CD4-positive, alpha-beta T cell (primary cell): ENCODE measurements around the gene BTRC. TPM values are rescaled to one million over a fixed set of nuclear protein-coding genes. Genes with fewer than 3 reads are reported as not detected.

ENCODE experiments used
- ATAC-seq: fragments of 200-7000 bp; cut with Tn5 transposase; one replicate; pipeline ENCODE4 v1.10.0; 2022; ENCODE audit warnings: mild to moderate bottlenecking; ENCODE audit not compliant: poor library complexity
- CTCF ChIA-PET: fragments of 350-600 bp; sonication (Branson Sonifier 250); formaldehyde crosslinking; loops from one replicate; lab custom pipeline; 2021; ENCODE audit warnings: antibody characterized with exemption, inconsistent platforms; lab: Charles Lee
- POLR2A ChIA-PET: fragments of 350-600 bp; sonication (Branson Sonifier 250); formaldehyde crosslinking; loops from one replicate; lab custom pipeline; 2021; ENCODE audit warnings: antibody characterized with exemption, inconsistent platforms; lab: Charles Lee
- DNase-seq, 14 experiments: peaks; one replicate each; pipeline ENCODE4 v3.0.0-alpha.2; 2013 to 2020; ENCODE audit warnings: mixed read lengths in 2 of 14
- H3K27ac ChIP-seq, 2 donors: one replicate each; pipeline versions ENCODE4 v1.5.1 to v1.7.0; 2013; ENCODE audit warnings: low read length in 2 of 2, low read depth in 1 of 2, mild to moderate bottlenecking in 1 of 2
- H3K27me3 ChIP-seq, 2 experiments: 1 replicate in 1 of 2; 2 replicates in 1 of 2; pipeline versions ENCODE4 v1.6.1 to v1.7.0; 2013; ENCODE audit warnings: low read length in 2 of 2, control low read depth in 1 of 2, mild to moderate bottlenecking in 1 of 2, moderate library complexity in 1 of 2; ENCODE audit not compliant: insufficient read depth in 2 of 2, control insufficient read depth in 1 of 2
- H3K36me3 ChIP-seq: one replicate; pipeline ENCODE4 v1.6.1; 2013; ENCODE audit warnings: low read length, control low read depth; ENCODE audit not compliant: insufficient read depth
- H3K4me1 ChIP-seq: one replicate; pipeline ENCODE4 v1.6.1; 2013; ENCODE audit warnings: low read length, control low read depth; ENCODE audit not compliant: insufficient read depth
- H3K4me3 ChIP-seq: one replicate; pipeline ENCODE4 v1.5.1; 2013; ENCODE audit warnings: mild to moderate bottlenecking, low read length, moderate library complexity
- H3K9me3 ChIP-seq, 2 experiments: 1 replicate in 1 of 2; 2 replicates in 1 of 2; pipeline versions ENCODE4 v1.6.1 to v1.7.0; 2013; ENCODE audit warnings: low read length in 2 of 2, mild to moderate bottlenecking in 2 of 2, control low read depth in 1 of 2, moderate library complexity in 1 of 2; ENCODE audit not compliant: control insufficient read depth in 1 of 2, insufficient read depth in 1 of 2
- H3K27ac Mint-ChIP-seq: one replicate; pipeline ENCODE4 v1.8.0; 2020; ENCODE audit warnings: mixed read lengths
- H3K27me3 Mint-ChIP-seq: one replicate; pipeline ENCODE4 v1.8.0; 2021; ENCODE audit warnings: mixed read lengths
- H3K36me3 Mint-ChIP-seq: one replicate; pipeline ENCODE4 v1.8.0; 2021; ENCODE audit warnings: low read depth, mixed read lengths
- H3K4me1 Mint-ChIP-seq: one replicate; pipeline ENCODE4 v1.8.0; 2021; ENCODE audit warnings: low read depth, mixed read lengths
- H3K4me3 Mint-ChIP-seq: one replicate; pipeline ENCODE4 v1.8.0; 2020; ENCODE audit warnings: mild to moderate bottlenecking, mixed read lengths
- H3K9me3 Mint-ChIP-seq: one replicate; pipeline ENCODE4 v1.8.0; 2020; ENCODE audit warnings: mixed read lengths
- intact Hi-C, 2 experiments: fragments of 100-400 bp; cut with DNase I in 1 of 2; cut with micrococcal nuclease in 1 of 2; formaldehyde crosslinking; loops; one replicate each; pipeline versions ENCODE4 v1.15.1 to v1.9.0; 2023 to 2025; cut with DNase I, micrococcal nuclease
- total RNA-seq, 174 experiments: library from RNA in 2 of 174; stranded (reverse) in 2 of 174; gene quantifications; one replicate each; pipeline ENCODE4 v1.2.3 and lab custom pipeline; 2021 to 2026
- TF ChIP-seq, protein P1 (sequence below): fragments of 200-600 bp; IDR thresholded peaks from one replicate; pipeline ENCODE4 v1.8.0; 2022; ENCODE audit warnings: antibody characterized with exemption, mild to moderate bottlenecking

BTRC gene
- total RNA-seq, 2 experiments from 2014 or later: 13.1 to 13.2 TPM

DNA sequence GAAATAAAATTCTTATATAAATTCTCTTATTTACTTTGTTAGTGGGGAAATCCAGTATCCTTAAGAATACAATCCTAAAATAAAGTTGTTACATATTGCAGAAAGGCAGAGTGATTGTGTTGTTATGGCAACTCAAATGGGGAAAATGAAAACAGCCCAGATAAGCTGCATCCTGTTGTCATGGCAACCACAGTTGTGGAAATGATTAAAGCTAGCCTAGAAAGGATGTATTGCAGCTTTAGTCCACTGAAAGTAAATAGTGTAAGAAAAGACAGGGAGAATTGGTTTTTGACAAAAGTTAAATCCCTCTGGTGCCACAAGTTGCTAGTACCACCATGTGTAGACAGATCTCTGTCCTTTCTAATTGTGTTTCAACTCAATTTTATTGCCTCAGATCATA is 43.2 kb downstream of the BTRC start:
- DNase-seq: peak in 8 of 14 experiments; percentile 7 to 85 (median 32)
- Mint-ChIP-seq H3K36me3 (peaks cover 9% of the 10 kb centered on the region), H3K9me3 (no peaks in the 10 kb centered on the region), H3K4me3 (no peak overlapping the region), H3K27me3 (no peaks in the 10 kb centered on the region), H3K4me1 (peaks cover 52% of the 10 kb centered on the region), H3K27ac (peak overlapping the region; percentile 46)
- ATAC-seq: peak; percentile 83
- TF ChIP-seq, protein P1, sequence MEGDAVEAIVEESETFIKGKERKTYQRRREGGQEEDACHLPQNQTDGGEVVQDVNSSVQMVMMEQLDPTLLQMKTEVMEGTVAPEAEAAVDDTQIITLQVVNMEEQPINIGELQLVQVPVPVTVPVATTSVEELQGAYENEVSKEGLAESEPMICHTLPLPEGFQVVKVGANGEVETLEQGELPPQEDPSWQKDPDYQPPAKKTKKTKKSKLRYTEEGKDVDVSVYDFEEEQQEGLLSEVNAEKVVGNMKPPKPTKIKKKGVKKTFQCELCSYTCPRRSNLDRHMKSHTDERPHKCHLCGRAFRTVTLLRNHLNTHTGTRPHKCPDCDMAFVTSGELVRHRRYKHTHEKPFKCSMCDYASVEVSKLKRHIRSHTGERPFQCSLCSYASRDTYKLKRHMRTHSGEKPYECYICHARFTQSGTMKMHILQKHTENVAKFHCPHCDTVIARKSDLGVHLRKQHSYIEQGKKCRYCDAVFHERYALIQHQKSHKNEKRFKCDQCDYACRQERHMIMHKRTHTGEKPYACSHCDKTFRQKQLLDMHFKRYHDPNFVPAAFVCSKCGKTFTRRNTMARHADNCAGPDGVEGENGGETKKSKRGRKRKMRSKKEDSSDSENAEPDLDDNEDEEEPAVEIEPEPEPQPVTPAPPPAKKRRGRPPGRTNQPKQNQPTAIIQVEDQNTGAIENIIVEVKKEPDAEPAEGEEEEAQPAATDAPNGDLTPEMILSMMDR: no peak
- H3K4me1 ChIP-seq: peaks cover 8% of the 10 kb centered on the region
- no peaks in the 10 kb centered on the region for H3K9me3 ChIP-seq
- no peaks in the 10 kb centered on the region for H3K27me3 ChIP-seq
- no peak overlapping the region for H3K27ac ChIP-seq
- CTCF ChIA-PET: interaction anchor here (0.8 to 1.0 kb wide), 2 partner anchors 34 to 45 kb away, joined by 3 read pairs; no protein-coding TSS in a partner anchor
- H3K4me3 ChIP-seq: no peak overlapping the region
- POLR2A ChIA-PET: no interaction called here
- intact Hi-C loops: loop anchor here (2.0 to 10.0 kb wide), 2 partner anchors 44 to 58 kb away; no protein-coding TSS in a partner anchor
- H3K36me3 ChIP-seq: no peaks in the 10 kb centered on the region

DNA sequence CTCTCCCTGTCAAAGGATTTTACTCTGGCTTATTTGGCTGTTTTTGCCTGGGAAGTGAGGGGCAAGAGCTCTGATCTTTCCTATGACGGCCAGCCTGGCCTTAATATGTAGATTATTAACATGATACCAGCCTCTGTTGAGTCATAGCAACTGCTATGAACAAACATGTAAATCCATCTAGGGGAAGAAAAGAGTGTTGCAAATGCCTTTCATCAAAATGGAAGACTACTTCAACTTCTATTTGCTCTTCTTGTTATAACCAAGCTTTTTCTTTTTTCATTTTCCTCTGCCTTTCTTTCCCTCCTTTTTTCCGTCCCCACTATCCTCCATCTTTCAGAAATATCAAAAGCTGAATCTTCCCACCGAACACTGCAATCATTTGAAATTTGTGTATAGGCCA is 46.6 kb downstream of the BTRC start:
- intact Hi-C loops: no loop called here
- H3K4me1 ChIP-seq: peaks cover 8% of the 10 kb centered on the region
- DNase-seq (no peak), ATAC-seq (no peak)
- H3K36me3 Mint-ChIP-seq: peaks cover 9% of the 10 kb centered on the region
- no peaks in the 10 kb centered on the region for H3K27me3 Mint-ChIP-seq
- H3K27me3 ChIP-seq: no peaks in the 10 kb centered on the region
- no peak overlapping the region for H3K4me3 ChIP-seq
- TF ChIP-seq, protein P1: no peak
- H3K4me3 Mint-ChIP-seq: no peak overlapping the region
- H3K27ac Mint-ChIP-seq: no peak overlapping the region
- H3K9me3 Mint-ChIP-seq: no peaks in the 10 kb centered on the region
- peaks cover 44% of the 10 kb centered on the region for H3K4me1 Mint-ChIP-seq
- POLR2A ChIA-PET: interaction anchor here (0.6 kb wide), 1 partner anchor 1312 kb away, joined by 4 read pairs; no protein-coding TSS in a partner anchor
- H3K36me3 ChIP-seq: no peaks in the 10 kb centered on the region
- H3K27ac ChIP-seq: no peak overlapping the region
- CTCF ChIA-PET: interaction anchor here (1.8 kb wide), 1 partner anchor 14 kb away, joined by 4 read pairs; no protein-coding TSS in a partner anchor
- no peaks in the 10 kb centered on the region for H3K9me3 ChIP-seq

DNA sequence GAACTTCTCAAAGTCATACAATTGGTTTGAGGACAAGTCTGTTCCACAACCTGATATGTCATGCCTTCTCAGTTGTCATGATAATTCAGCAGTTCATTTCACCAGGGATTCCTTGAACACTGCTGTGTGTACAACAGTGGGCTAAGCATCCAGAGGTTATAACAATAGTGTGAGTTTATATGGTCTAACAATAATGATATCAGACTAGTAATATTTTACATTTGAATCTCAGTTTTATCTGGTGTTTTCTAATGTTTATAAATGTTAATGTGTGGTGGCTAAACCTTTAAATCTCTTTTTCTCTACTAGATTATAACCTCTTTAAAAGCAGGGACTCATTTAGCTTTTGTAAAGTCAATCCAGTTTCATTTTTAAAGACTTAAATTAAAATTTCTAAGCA is 48.7 kb downstream of the BTRC start:
- CTCF ChIA-PET: no interaction called here

More for the DNA sequence above, 48.7 kb downstream of the BTRC start:
- H3K27ac ChIP-seq: no peak overlapping the region
- H3K4me1 Mint-ChIP-seq: peaks cover 30% of the 10 kb centered on the region
- ATAC-seq (no peak), DNase-seq (no peak)
- no peaks in the 10 kb centered on the region for H3K4me1 ChIP-seq
- peaks cover 4% of the 10 kb centered on the region for H3K36me3 ChIP-seq
- intact Hi-C loops: no loop called here
- H3K27ac Mint-ChIP-seq: no peak overlapping the region
- no peaks in the 10 kb centered on the region for H3K27me3 ChIP-seq
- no peaks in the 10 kb centered on the region for H3K27me3 Mint-ChIP-seq
- TF ChIP-seq, protein P1: no peak
- H3K4me3 ChIP-seq: no peak overlapping the region
- no peaks in the 10 kb centered on the region for H3K9me3 ChIP-seq
- POLR2A ChIA-PET: interaction anchor here (0.6 kb wide), 1 partner anchor 9 kb away, joined by 3 read pairs; no protein-coding TSS in a partner anchor
- peaks cover 10% of the 10 kb centered on the region for H3K36me3 Mint-ChIP-seq
- no peaks in the 10 kb centered on the region for H3K9me3 Mint-ChIP-seq
- H3K4me3 Mint-ChIP-seq: no peak overlapping the region
